HepG2 (cell line): ENCODE measurements around the gene CD48. TPM values are rescaled to one million over a fixed set of nuclear protein-coding genes. Genes with fewer than 3 reads are reported as not detected.

ENCODE experiments used
- ATAC-seq: fragments of 200-7000 bp; cut with Tn5 transposase; 3 replicates; pipeline ENCODE4 v1.9.1; 2020; ENCODE audit warnings: mild to moderate bottlenecking, moderate library complexity
- BruUV-seq: library from RNA; stranded (reverse); fragments of 400-500 nt; replicated peaks from 2 replicates; lab custom pipeline; 2021; lab: Mats Ljungman, UMichigan
- CTCF ChIA-PET: fragments of 300-600 bp; formaldehyde crosslinking; extraction: SDS; loops from one replicate; lab custom pipeline; 2021; ENCODE audit warnings: low total read pairs, inconsistent platforms, low intra/inter-chr PET ratio; lab: Yijun Ruan, JAX
- POLR2A ChIA-PET: fragments of 350-600 bp; sonication (Branson Sonifier 250); formaldehyde crosslinking; loops from one replicate; lab custom pipeline; 2020; ENCODE audit warnings: antibody characterized with exemption, inconsistent platforms; lab: Yijun Ruan, JAX
- DNase-seq: peaks from one replicate; pipeline ENCODE4 v3.0.0-alpha.2; 2015; ENCODE audit warnings: low spot score
- FAIRE-seq: peaks from 3 replicates; lab custom pipeline; 2011; peaks lifted over from hg19 to GRCh38; lab: Jason Lieb, UNC
- H2AFZ ChIP-seq: one replicate; pipeline ENCODE4 v1.6.1; 2011; ENCODE audit warnings: low read length, inconsistent platforms
- H3K27ac ChIP-seq: fragments of 300-600 bp; 3 replicates; pipeline ENCODE4 v1.8.0; 2011; ENCODE audit warnings: mixed run types, mild to moderate bottlenecking, mixed read lengths, low read length, inconsistent platforms; ENCODE audit not compliant: insufficient read depth; ENCODE audit errors: extremely low read length
- H3K27me3 ChIP-seq, 2 experiments: fragments of 200-600 bp in 1 of 2; 2 replicates in 1 of 2; 3 replicates in 1 of 2; pipeline versions ENCODE4 v1.6.0 to v1.8.0; 2011; ENCODE audit warnings: low read length in 2 of 2, mild to moderate bottlenecking in 2 of 2, moderate library complexity in 2 of 2, inconsistent platforms in 1 of 2; ENCODE audit not compliant: insufficient read depth in 2 of 2, control insufficient read depth in 1 of 2
- H3K36me3 ChIP-seq, 2 experiments: fragments of 200-600 bp in 1 of 2; replicated peaks in 1 of 2; 2 replicates in 1 of 2; 3 replicates in 1 of 2; pipeline versions ENCODE4 v1.5.1 to v1.8.0; 2011; ENCODE audit warnings: low read length in 2 of 2, inconsistent platforms in 1 of 2; ENCODE audit not compliant: insufficient read depth in 2 of 2, control insufficient read depth in 1 of 2
- H3K4me1 ChIP-seq: 2 replicates; pipeline ENCODE4 v1.5.1; 2012; ENCODE audit warnings: low read length, inconsistent platforms; ENCODE audit not compliant: insufficient read depth
- H3K4me2 ChIP-seq: 2 replicates; pipeline ENCODE4 v1.6.0; 2011; ENCODE audit warnings: low read depth, low read length, inconsistent platforms
- H3K4me3 ChIP-seq, 3 experiments: fragments of 200-600 bp in 1 of 3; sonication (generic), shearing (Covaris generic) in 1 of 3; replicated peaks in 1 of 3; 2 replicates each; pipeline ENCODE4 v1.5.1; 2011 to 2016; ENCODE audit warnings: low read length in 3 of 3, inconsistent platforms in 2 of 3, low read depth in 2 of 3, mild to moderate bottlenecking in 2 of 3, control low read depth in 1 of 3, mixed read lengths in 1 of 3; ENCODE audit not compliant: insufficient read depth in 1 of 3
- H3K79me2 ChIP-seq: one replicate; pipeline ENCODE4 v1.6.1; 2011; ENCODE audit warnings: low read length, inconsistent platforms; ENCODE audit not compliant: insufficient read depth
- H3K9ac ChIP-seq: 2 replicates; pipeline ENCODE4 v1.6.0; 2011; ENCODE audit warnings: mild to moderate bottlenecking, low read depth, low read length, inconsistent platforms; ENCODE audit not compliant: insufficient read depth
- H3K9me3 ChIP-seq: 2 replicates; pipeline ENCODE4 v1.5.1; 2012; ENCODE audit warnings: mild to moderate bottlenecking, low read length
- H4K20me1 ChIP-seq: 2 replicates; pipeline ENCODE4 v1.6.0; 2011; ENCODE audit warnings: inconsistent platforms, mild to moderate bottlenecking, low read length, moderate library complexity; ENCODE audit not compliant: insufficient read depth
- IRF2 ChIP-seq: IDR thresholded peaks from 2 replicates; pipeline ENCODE4 v1.6.1; 2018; ENCODE audit warnings: missing genetic modification reagents, missing compliant biosample characterization
- SPEN ChIP-seq: sonication (generic); formaldehyde crosslinking; IDR thresholded peaks from 2 replicates; pipeline ENCODE4 v1.5.1; 2020; ENCODE audit warnings: low read depth, mild to moderate bottlenecking, missing genetic modification reagents
- TP53 ChIP-seq: sonication (generic); formaldehyde crosslinking; conservative IDR thresholded peaks from 2 replicates; pipeline ENCODE4 v1.4.0; 2020; ENCODE audit warnings: missing genetic modification reagents
- ZNF230 ChIP-seq: sonication (generic); formaldehyde crosslinking; IDR thresholded peaks from 2 replicates; pipeline ENCODE4 v1.4.0; 2020; ENCODE audit warnings: mild to moderate bottlenecking, missing genetic modification reagents
- WGBS: methylation state at CpG from one replicate; pipeline ENCODE4 v1.1.6; 2017; ENCODE audit warnings: low lambda C conversion rate; 5-methylcytosine and 5-hydroxymethylcytosine counted together
- in situ Hi-C: cut with HindIII; loops from 2 replicates; pipeline ENCODE4 v1.10.0; 2017; ENCODE audit warnings: low pct_unique_long_range_greater_than_20kb; ENCODE audit not compliant: extremely low pct_ligation_motif_present
- intact Hi-C: fragments of 100-400 bp; cut with micrococcal nuclease; formaldehyde crosslinking; loops from one replicate; pipeline ENCODE4 v1.10.0; 2022; ENCODE audit not compliant: unreplicated experiment
- polyA plus RNA-seq, 8 experiments: library from polyadenylated mRNA; depleted of rRNA in 3 of 8; stranded (reverse) in 7 of 8; unstranded in 1 of 8; fragments of >200 nt; fragmentation: Illumina TruSeq in 4 of 8; extraction: Trizol in 4 of 8; gene quantifications; 2 replicates each; pipeline versions ENCODE4 v1.2.1 to v1.2.3, GENCODE V29; 2011 to 2016; ENCODE audit warnings: low read depth in 4 of 8, missing spikeins in 1 of 8, mixed read lengths in 1 of 8; ENCODE audit not compliant: insufficient read depth in 1 of 8
- total RNA-seq, 5 experiments: library from RNA; depleted of rRNA; stranded (reverse); fragments of >200 nt; fragmentation: Illumina TruSeq; extraction: Trizol; gene quantifications; 2 replicates each; pipeline ENCODE4 v1.2.3, GENCODE V29; 2016; ENCODE audit warnings: low read depth in 1 of 5
- TF ChIP-seq, protein P1 (sequence below): sonication (generic); formaldehyde crosslinking; conservative IDR thresholded peaks from 2 replicates; pipeline ENCODE4 v1.4.0; 2020; ENCODE audit warnings: mild to moderate bottlenecking, missing genetic modification reagents, moderate library complexity
- TF ChIP-seq, protein P2 (sequence below): sonication (generic); formaldehyde crosslinking; conservative IDR thresholded peaks from 2 replicates; pipeline ENCODE4 v1.4.0; 2020; ENCODE audit warnings: missing genetic modification reagents

The CD48 gene
- total and polyA plus RNA-seq, 2 of the 13 experiments (the other 11 are each of a cell fraction or from before 2014, with no cell fraction given): not detected

DNA sequence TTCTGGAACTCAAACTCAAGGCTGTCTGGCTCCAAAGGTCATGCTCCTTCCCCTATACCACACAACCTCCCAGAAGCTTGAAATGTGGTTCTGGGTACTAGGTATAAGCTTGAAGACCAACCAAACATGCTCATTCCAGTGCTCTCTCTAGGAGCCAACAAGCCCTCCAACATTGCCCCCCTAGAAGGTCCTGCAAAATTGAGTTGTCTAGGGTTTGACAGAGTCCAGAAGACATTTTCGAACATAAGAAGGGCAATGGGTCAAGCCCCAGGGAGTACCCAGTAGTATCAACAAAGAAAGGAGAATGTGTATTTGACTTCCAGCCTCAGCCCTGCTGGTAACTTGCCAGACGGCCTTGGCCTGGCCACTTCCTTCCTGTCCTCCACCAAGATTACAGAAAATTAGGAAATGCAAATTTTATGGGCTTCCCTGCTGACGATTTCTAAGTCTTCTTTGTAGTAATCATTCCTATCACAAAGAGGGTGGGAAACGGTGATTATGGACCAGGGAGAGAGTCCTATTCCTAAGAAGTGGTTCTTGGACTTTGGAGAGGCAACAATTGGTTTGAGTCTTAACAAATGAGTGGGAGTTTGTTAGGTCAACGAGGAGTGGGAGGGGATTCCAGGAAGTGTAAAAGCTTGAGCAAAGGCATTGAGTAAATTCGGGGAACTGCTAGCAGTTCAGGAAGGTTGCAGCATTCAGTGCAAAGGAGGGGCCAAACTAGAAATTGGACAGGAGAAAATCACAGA lies 46.1 kb downstream of the CD48 start:
- Histone ChIP-seq H2AFZ (no peak overlapping the region), H3K4me1 (0 out of 2 replicates have a peak, but pooled peaks cover 8% of the 10 kb centered on the region), H3K27ac (no peak overlapping the region), H3K9me3 (no peaks in the 10 kb centered on the region), H4K20me1 (no peaks in the 10 kb centered on the region), H3K4me2 (no peak overlapping the region), H3K79me2 (no peaks in the 10 kb centered on the region), H3K9ac (no peak overlapping the region), H3K4me3 (no peak overlapping the region), H3K27me3 (no peaks in the 10 kb centered on the region), H3K36me3 (no peaks in the 10 kb centered on the region)
- under 1% methylated on average over 6 of the region's 6 CpGs for WGBS
- intact Hi-C loops: no loop called here
- CTCF ChIA-PET: no interaction called here
- POLR2A ChIA-PET: no interaction called here
- no TSS peak for BruUV-seq
- FAIRE-seq: no peak
- ATAC-seq: no peak
- no peak for DNase-seq
- in situ Hi-C loops: no loop called here
- TF ChIP-seq TP53 (CRISPR knock-in tag): no peak
- no peak for TF ChIP-seq SPEN
- TF ChIP-seq ZNF230 (CRISPR knock-in tag): no peak
- TF ChIP-seq, protein P1, sequence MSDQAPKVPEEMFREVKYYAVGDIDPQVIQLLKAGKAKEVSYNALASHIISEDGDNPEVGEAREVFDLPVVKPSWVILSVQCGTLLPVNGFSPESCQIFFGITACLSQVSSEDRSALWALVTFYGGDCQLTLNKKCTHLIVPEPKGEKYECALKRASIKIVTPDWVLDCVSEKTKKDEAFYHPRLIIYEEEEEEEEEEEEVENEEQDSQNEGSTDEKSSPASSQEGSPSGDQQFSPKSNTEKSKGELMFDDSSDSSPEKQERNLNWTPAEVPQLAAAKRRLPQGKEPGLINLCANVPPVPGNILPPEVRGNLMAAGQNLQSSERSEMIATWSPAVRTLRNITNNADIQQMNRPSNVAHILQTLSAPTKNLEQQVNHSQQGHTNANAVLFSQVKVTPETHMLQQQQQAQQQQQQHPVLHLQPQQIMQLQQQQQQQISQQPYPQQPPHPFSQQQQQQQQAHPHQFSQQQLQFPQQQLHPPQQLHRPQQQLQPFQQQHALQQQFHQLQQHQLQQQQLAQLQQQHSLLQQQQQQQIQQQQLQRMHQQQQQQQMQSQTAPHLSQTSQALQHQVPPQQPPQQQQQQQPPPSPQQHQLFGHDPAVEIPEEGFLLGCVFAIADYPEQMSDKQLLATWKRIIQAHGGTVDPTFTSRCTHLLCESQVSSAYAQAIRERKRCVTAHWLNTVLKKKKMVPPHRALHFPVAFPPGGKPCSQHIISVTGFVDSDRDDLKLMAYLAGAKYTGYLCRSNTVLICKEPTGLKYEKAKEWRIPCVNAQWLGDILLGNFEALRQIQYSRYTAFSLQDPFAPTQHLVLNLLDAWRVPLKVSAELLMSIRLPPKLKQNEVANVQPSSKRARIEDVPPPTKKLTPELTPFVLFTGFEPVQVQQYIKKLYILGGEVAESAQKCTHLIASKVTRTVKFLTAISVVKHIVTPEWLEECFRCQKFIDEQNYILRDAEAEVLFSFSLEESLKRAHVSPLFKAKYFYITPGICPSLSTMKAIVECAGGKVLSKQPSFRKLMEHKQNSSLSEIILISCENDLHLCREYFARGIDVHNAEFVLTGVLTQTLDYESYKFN: no peak
- TF ChIP-seq IRF2: no peak
- TF ChIP-seq, protein P2, sequence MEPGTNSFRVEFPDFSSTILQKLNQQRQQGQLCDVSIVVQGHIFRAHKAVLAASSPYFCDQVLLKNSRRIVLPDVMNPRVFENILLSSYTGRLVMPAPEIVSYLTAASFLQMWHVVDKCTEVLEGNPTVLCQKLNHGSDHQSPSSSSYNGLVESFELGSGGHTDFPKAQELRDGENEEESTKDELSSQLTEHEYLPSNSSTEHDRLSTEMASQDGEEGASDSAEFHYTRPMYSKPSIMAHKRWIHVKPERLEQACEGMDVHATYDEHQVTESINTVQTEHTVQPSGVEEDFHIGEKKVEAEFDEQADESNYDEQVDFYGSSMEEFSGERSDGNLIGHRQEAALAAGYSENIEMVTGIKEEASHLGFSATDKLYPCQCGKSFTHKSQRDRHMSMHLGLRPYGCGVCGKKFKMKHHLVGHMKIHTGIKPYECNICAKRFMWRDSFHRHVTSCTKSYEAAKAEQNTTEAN (CRISPR knock-in tag): no peak
